MV-4-11 (cell line): ENCODE measurements around the gene PHLDA3.

ENCODE experiments used
- DNase-seq: peaks from one replicate; lab custom pipeline; 2025; lab: John Stamatoyannopoulos, UW

The PHLDA3 gene

GRCh38 chr1:201468844-201469644, at the start of gene PHLDA3:
PHLDA3 (minus strand) TSS chr1:201469188; CDS start chr1:201468786, 402 bp downstream.
- DNase-seq, result peak; percentile 71

GRCh38 chr1:201518071-201518470, 49.1 kb upstream of the PHLDA3 start:
- peak; percentile 61 for DNase-seq

- DNase-seq, result no peak
These were observed 48.6 kb upstream of the PHLDA3 start for GRCh38 chr1:201517631-201518030.

- DNase-seq, result no peak
These were observed 47.6 kb upstream of the PHLDA3 start for GRCh38 chr1:201516511-201517127.

GRCh38 chr1:201515895-201516294, 46.9 kb upstream of the PHLDA3 start:
- peak; percentile 33 for DNase-seq

GRCh38 chr1:201515062-201515750, 46.2 kb upstream of the PHLDA3 start:
- no peak for DNase-seq

- DNase-seq, result no peak
These were observed 45.5 kb upstream of the PHLDA3 start for GRCh38 chr1:201514466-201514865.

- DNase-seq, result no peak
These were observed 44.7 kb upstream of the PHLDA3 start for GRCh38 chr1:201513498-201514243.

GRCh38 chr1:201511941-201512539, 43.1 kb upstream of the PHLDA3 start:
- peak; percentile 84 for DNase-seq

GRCh38 chr1:201511396-201511940, 42.5 kb upstream of the PHLDA3 start:
- DNase-seq, result no peak

- DNase-seq, result no peak
These were observed 41.7 kb upstream of the PHLDA3 start for GRCh38 chr1:201510734-201511133.

- DNase-seq, result no peak
These were observed 40.8 kb upstream of the PHLDA3 start for GRCh38 chr1:201509601-201510374.

- DNase-seq, result no peak
These were observed 39.8 kb upstream of the PHLDA3 start for GRCh38 chr1:201508809-201509208.

GRCh38 chr1:201507360-201507675, 38.3 kb upstream of the PHLDA3 start:
- no peak for DNase-seq

GRCh38 chr1:201506557-201507359, 37.8 kb upstream of the PHLDA3 start, which contains the start of gene CSRP1:
CSRP1 (minus strand) TSS chr1:201507123; CDS start chr1:201496303, 10,820 bp downstream.
- peak; percentile 73 for DNase-seq

- DNase-seq, result no peak
These were observed 37.1 kb upstream of the PHLDA3 start for GRCh38 chr1:201506092-201506491.

GRCh38 chr1:201505503-201505890, 36.5 kb upstream of the PHLDA3 start:
- DNase-seq, result no peak

GRCh38 chr1:201504799-201505502, 36.0 kb upstream of the PHLDA3 start:
- no peak for DNase-seq

- DNase-seq, result no peak
These were observed 35.2 kb upstream of the PHLDA3 start for GRCh38 chr1:201504179-201504631.
